HCT116 (cell line): ENCODE measurements around the gene TAOK3. TPM values are rescaled to one million over a fixed set of nuclear protein-coding genes. Genes with fewer than 3 reads are reported as not detected.

Experiments
- ATAC-seq: fragments of 200-7000 bp; cut with Tn5 transposase; 2 replicates; pipeline ENCODE4 v1.9.1; 2020; ENCODE audit warnings: mild to moderate bottlenecking, moderate library complexity
- BruUV-seq: library from RNA; stranded (reverse); fragments of 400-500 nt; replicated peaks from 2 replicates; lab custom pipeline; 2021; lab: Mats Ljungman, UMichigan
- CTCF ChIA-PET: fragments of 300-600 bp; sonication (Branson Sonifier 250); formaldehyde crosslinking; loops from one replicate; lab custom pipeline; 2021; ENCODE audit warnings: antibody characterized with exemption; lab: Charles Lee
- POLR2A ChIA-PET: fragments of 300-600, 350-600 bp; sonication (Branson Sonifier 250); formaldehyde crosslinking; loops from one replicate; lab custom pipeline; 2021; ENCODE audit warnings: antibody characterized with exemption; lab: Charles Lee
- RAD21 ChIA-PET, 2 experiments: fragments of 300-600 bp; sonication (Branson Sonifier 250); formaldehyde crosslinking; loops; one replicate each; lab custom pipeline; 2023; ENCODE audit warnings: low total read pairs in 2 of 2; ENCODE audit not compliant: uncharacterized antibody in 2 of 2, unreplicated experiment in 2 of 2, low non-redundant PET in 1 of 2; lab: Charles Lee
- DNase-seq: peaks from one replicate; pipeline ENCODE4 v3.0.0-alpha.2; 2010; ENCODE audit warnings: low read depth, low spot score
- H2AFZ ChIP-seq: fragments of 200-600 bp; shearing (Covaris generic), sonication (generic); 2 replicates; pipeline ENCODE4 v1.6.1; 2017; ENCODE audit warnings: low read depth, mixed run types, mixed read lengths, antibody characterized with exemption, low read length; ENCODE audit not compliant: poor library complexity, severe bottlenecking
- H3K27ac ChIP-seq: 2 replicates; pipeline ENCODE4 v1.5.1; 2012; ENCODE audit warnings: low read depth, low read length
- H3K27me3 ChIP-seq: fragments of 200-600 bp; sonication (generic); 2 replicates; pipeline ENCODE4 v1.6.1; 2016; ENCODE audit warnings: mixed run types, low read length, mixed read lengths; ENCODE audit not compliant: insufficient read depth
- H3K36me3 ChIP-seq, 2 experiments: fragments of 200-500 bp in 1 of 2; fragments of 200-600 bp in 1 of 2; sonication (Bioruptor generic) in 1 of 2; sonication (generic) in 1 of 2; 2 replicates each; pipeline versions ENCODE4 v1.5.1 to v1.6.1; 2014 to 2016; ENCODE audit warnings: low read length in 2 of 2, inconsistent platforms in 1 of 2, mixed read lengths in 1 of 2, mixed run types in 1 of 2; ENCODE audit not compliant: insufficient read depth in 2 of 2, control insufficient read depth in 1 of 2
- H3K4me1 ChIP-seq, 2 experiments: fragments of 200-600 bp in 1 of 2; sonication (generic) in 1 of 2; 2 replicates each; pipeline versions ENCODE4 v1.5.1 to v1.6.1; 2012 to 2017; ENCODE audit warnings: low read length in 2 of 2, inconsistent platforms in 1 of 2, mild to moderate bottlenecking in 1 of 2, mixed read lengths in 1 of 2, mixed run types in 1 of 2, moderate library complexity in 1 of 2; ENCODE audit not compliant: insufficient read depth in 2 of 2, control insufficient read depth in 1 of 2
- H3K4me2 ChIP-seq: fragments of 200-600 bp; sonication (generic); 2 replicates; pipeline ENCODE4 v1.6.1; 2017; ENCODE audit warnings: mixed run types, low read length, mixed read lengths
- H3K4me3 ChIP-seq, 2 experiments: fragments of 200-600 bp in 1 of 2; sonication (generic) in 1 of 2; replicated peaks in 1 of 2; 2 replicates each; pipeline ENCODE4 v1.5.1; 2011 to 2016; ENCODE audit warnings: low read length in 2 of 2, control low read depth in 1 of 2, low read depth in 1 of 2, mild to moderate bottlenecking in 1 of 2, mixed read lengths in 1 of 2, mixed run types in 1 of 2
- H3K79me2 ChIP-seq: fragments of 200-600 bp; sonication (generic); 2 replicates; pipeline ENCODE4 v1.6.1; 2017; ENCODE audit warnings: mild to moderate bottlenecking, mixed run types, low read length, moderate library complexity, mixed read lengths; ENCODE audit not compliant: insufficient read depth
- H3K9ac ChIP-seq: fragments of 200-600 bp; sonication (generic); 2 replicates; pipeline ENCODE4 v1.6.1; 2016; ENCODE audit warnings: low read length, mixed read lengths
- H3K9me2 ChIP-seq: fragments of 200-600 bp; sonication (generic), shearing (Covaris generic); 2 replicates; pipeline ENCODE4 v1.6.1; 2017; ENCODE audit warnings: mixed run types, mild to moderate bottlenecking, moderate library complexity; ENCODE audit not compliant: insufficient read depth
- H3K9me3 ChIP-seq, 2 experiments: fragments of 200-500 bp in 1 of 2; fragments of 200-600 bp in 1 of 2; sonication (Bioruptor generic) in 1 of 2; sonication (generic) in 1 of 2; 2 replicates each; pipeline ENCODE4 v1.6.1; 2014 to 2017; ENCODE audit warnings: low read length in 2 of 2, mixed read lengths in 2 of 2, inconsistent platforms in 1 of 2, low read depth in 1 of 2, mild to moderate bottlenecking in 1 of 2, mixed run types in 1 of 2, moderate library complexity in 1 of 2; ENCODE audit not compliant: control insufficient read depth in 1 of 2, insufficient read depth in 1 of 2
- H4K20me1 ChIP-seq: fragments of 200-600 bp; sonication (generic), shearing (Covaris generic); 2 replicates; pipeline ENCODE4 v1.6.1; 2017; ENCODE audit warnings: mixed run types, mild to moderate bottlenecking, moderate library complexity; ENCODE audit not compliant: insufficient read depth
- POLR2AphosphoS5 ChIP-seq: IDR thresholded peaks from 2 replicates; pipeline ENCODE4 v1.6.1; 2011; ENCODE audit warnings: mild to moderate bottlenecking, low read depth, low read length, moderate library complexity
- RAD21 ChIP-seq: IDR thresholded peaks from 2 replicates; pipeline ENCODE4 v1.6.1; 2012; ENCODE audit warnings: low read depth, mild to moderate bottlenecking
- SP1 ChIP-seq: IDR thresholded peaks from 2 replicates; pipeline ENCODE4 v1.6.1; 2012; ENCODE audit warnings: low read depth
- SRF ChIP-seq: IDR thresholded peaks from 2 replicates; pipeline ENCODE4 v1.6.1; 2012; ENCODE audit warnings: low read depth
- ZNF274 ChIP-seq: fragments of 200-500 bp; sonication (Bioruptor generic); IDR thresholded peaks from 2 replicates; pipeline ENCODE4 v1.6.1; 2014; ENCODE audit warnings: mild to moderate bottlenecking, low read depth, low read length, inconsistent platforms
- intact Hi-C: fragments of 100-400 bp; cut with micrococcal nuclease; formaldehyde crosslinking; loops from 2 replicates; pipeline ENCODE4 v1.10.0; 2022
- total RNA-seq: library from RNA; stranded (reverse); gene quantifications from one replicate; pipeline ENCODE4 v1.2.1, GENCODE V29; 2021; ENCODE audit not compliant: unreplicated experiment
- TF ChIP-seq, protein P1 (sequence below), 3 experiments: fragments of 200-600 bp in 1 of 3; sonication (generic) in 1 of 3; IDR thresholded peaks in 2 of 3; conservative IDR thresholded peaks in 1 of 3; 2 replicates each; pipeline ENCODE4 v1.5.1; 2012 to 2017; ENCODE audit warnings: low read depth in 2 of 3, low read length in 2 of 3, antibody characterized with exemption in 1 of 3, borderline replicate concordance in 1 of 3, control low read depth in 1 of 3, mild to moderate bottlenecking in 1 of 3, mixed read lengths in 1 of 3, mixed run types in 1 of 3, moderate library complexity in 1 of 3; ENCODE audit not compliant: insufficient read depth in 1 of 3
- TF ChIP-seq, protein P2 (sequence below): IDR thresholded peaks from 2 replicates; pipeline ENCODE4 v1.6.1; 2012

The TAOK3 gene
- total RNA-seq, 1 experiment from 2014 or later, result 10.5 TPM

DNA sequence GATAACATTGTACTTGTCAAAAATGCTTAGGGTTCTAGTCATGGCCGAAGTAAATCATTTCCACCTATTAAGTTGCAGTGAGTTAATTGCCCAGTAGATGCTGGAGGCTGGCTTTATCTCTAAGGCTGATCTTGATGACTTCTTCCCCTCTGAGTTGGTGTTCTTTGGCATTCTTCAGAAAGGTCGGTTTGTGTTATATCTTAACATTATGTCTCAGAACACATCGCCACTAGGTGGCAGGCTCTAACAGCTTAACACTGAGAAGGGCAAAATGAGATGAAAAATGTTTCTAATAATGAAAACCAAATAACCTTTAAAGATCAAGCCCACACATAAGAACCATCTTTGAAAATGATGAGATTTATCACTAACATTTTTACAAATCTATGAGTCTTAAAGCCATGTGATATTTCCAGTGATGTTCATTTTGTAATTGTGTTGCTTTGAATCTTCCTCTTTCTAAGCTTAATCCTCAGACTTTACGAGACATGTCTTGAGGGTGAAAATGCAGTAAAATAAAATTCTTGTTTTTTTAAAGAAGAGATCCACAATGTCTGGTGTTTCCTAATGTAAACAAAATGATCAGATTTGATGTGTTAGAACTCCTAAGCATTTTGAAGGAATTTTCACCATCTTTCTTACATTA lies 32.3 kb upstream of the TAOK3 start:
- Histone ChIP-seq H2AFZ (no peak overlapping the region), H3K27me3 (no peaks in the 10 kb centered on the region), H3K36me3 (peaks cover 17 to 20% of the 10 kb centered on the region in 2 experiments; a peak in 3 of 4 replicates), H3K27ac (no peak overlapping the region), H3K4me1 (no peaks in the 10 kb centered on the region), H4K20me1 (no peaks in the 10 kb centered on the region), H3K79me2 (no peaks in the 10 kb centered on the region), H3K9me2 (no peaks in the 10 kb centered on the region), H3K9me3 (no peaks in the 10 kb centered on the region), H3K4me2 (no peak overlapping the region), H3K9ac (no peak overlapping the region), H3K4me3 (no peak overlapping the region)
- ChIA-PET CTCF (interaction anchor here (0.8 to 2.3 kb wide), 4 partner anchors 14 to 218 kb away, joined by 4 to 14 read pairs (median 5); partner anchors contain the start of gene SUDS3), POLR2A (no interaction called here), RAD21 (no interaction called here)
- intact Hi-C loops, result loop anchor here (1.0 to 10.0 kb wide), 5 partner anchors 217 to 1142 kb away; no protein-coding TSS in a partner anchor
- BruUV-seq, result no TSS peak
- ATAC-seq (peak; percentile 84), DNase-seq (peak; percentile 37)
- TF ChIP-seq POLR2AphosphoS5 (no peak), SRF (no peak), RAD21 (peak; percentile 80)
- TF ChIP-seq, protein P1, sequence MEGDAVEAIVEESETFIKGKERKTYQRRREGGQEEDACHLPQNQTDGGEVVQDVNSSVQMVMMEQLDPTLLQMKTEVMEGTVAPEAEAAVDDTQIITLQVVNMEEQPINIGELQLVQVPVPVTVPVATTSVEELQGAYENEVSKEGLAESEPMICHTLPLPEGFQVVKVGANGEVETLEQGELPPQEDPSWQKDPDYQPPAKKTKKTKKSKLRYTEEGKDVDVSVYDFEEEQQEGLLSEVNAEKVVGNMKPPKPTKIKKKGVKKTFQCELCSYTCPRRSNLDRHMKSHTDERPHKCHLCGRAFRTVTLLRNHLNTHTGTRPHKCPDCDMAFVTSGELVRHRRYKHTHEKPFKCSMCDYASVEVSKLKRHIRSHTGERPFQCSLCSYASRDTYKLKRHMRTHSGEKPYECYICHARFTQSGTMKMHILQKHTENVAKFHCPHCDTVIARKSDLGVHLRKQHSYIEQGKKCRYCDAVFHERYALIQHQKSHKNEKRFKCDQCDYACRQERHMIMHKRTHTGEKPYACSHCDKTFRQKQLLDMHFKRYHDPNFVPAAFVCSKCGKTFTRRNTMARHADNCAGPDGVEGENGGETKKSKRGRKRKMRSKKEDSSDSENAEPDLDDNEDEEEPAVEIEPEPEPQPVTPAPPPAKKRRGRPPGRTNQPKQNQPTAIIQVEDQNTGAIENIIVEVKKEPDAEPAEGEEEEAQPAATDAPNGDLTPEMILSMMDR (IDR thresholded peaks at IDR 0.05 in 2 of 3, conservative IDR thresholded peaks at IDR 0.05 in 1 of 3; ENCODE audit: borderline replicate concordance in 1 of 3, insufficient read depth in 1 of 3, low read depth in 2 of 3, low read length in 2 of 3), result peak; percentile 57 to 90 (median 62)

DNA sequence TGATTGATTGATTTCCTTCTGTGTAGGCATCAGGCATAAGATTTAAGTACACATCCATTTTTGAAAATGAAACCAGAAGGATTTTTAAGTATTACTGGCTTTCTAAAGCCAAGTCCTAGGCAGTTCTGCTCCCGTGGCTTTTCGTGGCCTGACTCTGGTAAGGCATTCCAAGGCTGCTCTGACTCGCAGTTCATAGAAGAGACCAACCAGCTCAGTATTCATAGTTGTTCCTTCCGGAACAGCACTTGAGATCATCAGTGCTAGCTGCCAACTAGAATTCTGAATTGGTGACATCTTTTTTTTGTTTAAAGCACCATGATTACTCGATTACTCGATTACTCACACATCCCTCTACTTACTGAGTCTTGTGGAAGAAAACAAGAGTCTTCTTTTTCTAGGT lies 29.5 kb upstream of the TAOK3 start:
- H2AFZ ChIP-seq, result no peak overlapping the region
- H3K27me3 ChIP-seq, result no peaks in the 10 kb centered on the region
- no peaks in the 10 kb centered on the region for H3K9me3 ChIP-seq
- ChIA-PET RAD21 (no interaction called here), CTCF (no interaction called here), POLR2A (no interaction called here)
- no peaks in the 10 kb centered on the region for H3K4me1 ChIP-seq
- no peak overlapping the region for H3K4me2 ChIP-seq
- intact Hi-C loops, result loop anchor here (10.0 kb wide), 1 partner anchor 453 kb away; no protein-coding TSS in a partner anchor
- no peaks in the 10 kb centered on the region for H3K79me2 ChIP-seq
- ATAC-seq (no peak), DNase-seq (no peak)
- TF ChIP-seq, protein P2, sequence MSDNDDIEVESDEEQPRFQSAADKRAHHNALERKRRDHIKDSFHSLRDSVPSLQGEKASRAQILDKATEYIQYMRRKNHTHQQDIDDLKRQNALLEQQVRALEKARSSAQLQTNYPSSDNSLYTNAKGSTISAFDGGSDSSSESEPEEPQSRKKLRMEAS, result no peak
- no peak for TF ChIP-seq SP1
- TF ChIP-seq ZNF274, result no peak
- TF ChIP-seq, protein P1 (IDR thresholded peaks at IDR 0.05 in 2 of 3, conservative IDR thresholded peaks at IDR 0.05 in 1 of 3; ENCODE audit: borderline replicate concordance in 1 of 3, insufficient read depth in 1 of 3, low read depth in 2 of 3, low read length in 2 of 3), result no peak
- no peak overlapping the region for H3K27ac ChIP-seq
- H3K9ac ChIP-seq, result no peak overlapping the region
- H3K36me3 ChIP-seq, result peaks cover 10 to 21% of the 10 kb centered on the region in 2 experiments; a peak in 3 of 4 replicates
- H3K9me2 ChIP-seq, result no peaks in the 10 kb centered on the region
- no peak overlapping the region for H3K4me3 ChIP-seq
- no TSS peak for BruUV-seq
- H4K20me1 ChIP-seq, result no peaks in the 10 kb centered on the region
